Vagina (tissue), 2 donors: ENCODE measurements around the gene MBNL2.

Experiments
- POLR2A ChIP-seq, 2 donors: fragments of 450-650 bp; IDR thresholded peaks; one replicate each; pipeline ENCODE4 v1.6.1; 2017; ENCODE audit warnings: antibody characterized with exemption in 2 of 2, mild to moderate bottlenecking in 2 of 2, moderate library complexity in 2 of 2
- POLR2AphosphoS5 ChIP-seq, 2 donors: sonication (generic); formaldehyde crosslinking; IDR thresholded peaks; one replicate each; pipeline ENCODE4 v1.9.0; 2017; ENCODE audit warnings: antibody characterized with exemption in 2 of 2, mild to moderate bottlenecking in 2 of 2, low read depth in 1 of 2; ENCODE audit not compliant: insufficient read depth in 1 of 2
- TF ChIP-seq, protein P1 (sequence below), 3 experiments: fragments of 450-650 bp in 2 of 3; fragments of 200-600 bp in 1 of 3; sonication (generic) in 1 of 3; IDR thresholded peaks; one replicate each; pipeline ENCODE4 v1.5.1; 2017 to 2019; ENCODE audit warnings: antibody characterized with exemption in 3 of 3, mild to moderate bottlenecking in 2 of 3, moderate library complexity in 2 of 3

DNA sequence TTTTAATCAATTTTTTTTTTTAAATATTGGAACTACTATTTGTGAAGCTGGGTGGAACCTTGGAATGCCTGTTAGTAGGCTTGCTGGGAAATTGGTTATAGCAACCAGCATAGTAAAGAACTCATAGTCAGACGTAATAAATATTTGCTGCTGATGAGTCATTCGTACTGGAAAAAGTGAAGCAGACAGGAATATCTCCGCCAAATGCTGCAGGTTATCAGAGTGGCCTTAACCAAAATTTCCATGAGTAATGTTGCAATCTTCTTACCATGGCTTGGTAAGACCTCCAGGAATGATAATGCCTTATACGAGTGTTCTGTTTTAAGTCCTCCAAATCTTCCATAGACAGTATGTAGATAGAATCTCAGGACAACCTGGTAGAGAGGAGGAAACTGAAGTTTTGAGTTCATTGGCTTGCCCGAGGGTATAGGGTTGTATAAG, 34.2 kb downstream of the MBNL2 start:
- TF ChIP-seq, protein P1, sequence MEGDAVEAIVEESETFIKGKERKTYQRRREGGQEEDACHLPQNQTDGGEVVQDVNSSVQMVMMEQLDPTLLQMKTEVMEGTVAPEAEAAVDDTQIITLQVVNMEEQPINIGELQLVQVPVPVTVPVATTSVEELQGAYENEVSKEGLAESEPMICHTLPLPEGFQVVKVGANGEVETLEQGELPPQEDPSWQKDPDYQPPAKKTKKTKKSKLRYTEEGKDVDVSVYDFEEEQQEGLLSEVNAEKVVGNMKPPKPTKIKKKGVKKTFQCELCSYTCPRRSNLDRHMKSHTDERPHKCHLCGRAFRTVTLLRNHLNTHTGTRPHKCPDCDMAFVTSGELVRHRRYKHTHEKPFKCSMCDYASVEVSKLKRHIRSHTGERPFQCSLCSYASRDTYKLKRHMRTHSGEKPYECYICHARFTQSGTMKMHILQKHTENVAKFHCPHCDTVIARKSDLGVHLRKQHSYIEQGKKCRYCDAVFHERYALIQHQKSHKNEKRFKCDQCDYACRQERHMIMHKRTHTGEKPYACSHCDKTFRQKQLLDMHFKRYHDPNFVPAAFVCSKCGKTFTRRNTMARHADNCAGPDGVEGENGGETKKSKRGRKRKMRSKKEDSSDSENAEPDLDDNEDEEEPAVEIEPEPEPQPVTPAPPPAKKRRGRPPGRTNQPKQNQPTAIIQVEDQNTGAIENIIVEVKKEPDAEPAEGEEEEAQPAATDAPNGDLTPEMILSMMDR (IDR thresholded peaks at IDR 0.05), result no peak
- peak; percentile 23 to 69 for TF ChIP-seq POLR2AphosphoS5 (IDR thresholded peaks at IDR 0.05; ENCODE audit: insufficient read depth in 1 of 2, low read depth in 1 of 2)
- no peak for TF ChIP-seq POLR2A (IDR thresholded peaks at IDR 0.05)
